Measurements from ENCODE around the gene SLC5A2.
"Not testable (repeated sequence)": the region's sequence is repeated elsewhere in the genome, so short reads cannot be mapped to it uniquely, and the experiment has no call there.

SLC5A2 gene

DNA sequence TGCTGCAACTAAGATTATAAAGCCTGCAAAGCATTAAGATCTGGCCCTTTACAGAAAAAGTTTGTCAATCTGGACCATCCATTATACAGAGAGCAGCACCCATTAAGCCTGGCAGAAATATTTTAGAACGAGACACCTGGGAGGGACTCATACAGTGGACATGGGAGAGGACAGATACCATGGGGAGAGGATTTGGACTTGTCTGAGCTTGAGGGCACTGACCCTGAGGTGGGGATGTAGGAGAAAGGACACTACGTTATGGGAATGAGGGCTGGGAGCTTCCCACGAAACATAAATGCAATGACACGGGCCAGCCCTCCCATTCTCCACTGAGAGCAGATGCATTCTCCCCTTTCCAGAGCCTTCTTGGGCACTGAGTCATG, 19.0 kb downstream of the SLC5A2 start:
- DNase-seq = no peak

DNA sequence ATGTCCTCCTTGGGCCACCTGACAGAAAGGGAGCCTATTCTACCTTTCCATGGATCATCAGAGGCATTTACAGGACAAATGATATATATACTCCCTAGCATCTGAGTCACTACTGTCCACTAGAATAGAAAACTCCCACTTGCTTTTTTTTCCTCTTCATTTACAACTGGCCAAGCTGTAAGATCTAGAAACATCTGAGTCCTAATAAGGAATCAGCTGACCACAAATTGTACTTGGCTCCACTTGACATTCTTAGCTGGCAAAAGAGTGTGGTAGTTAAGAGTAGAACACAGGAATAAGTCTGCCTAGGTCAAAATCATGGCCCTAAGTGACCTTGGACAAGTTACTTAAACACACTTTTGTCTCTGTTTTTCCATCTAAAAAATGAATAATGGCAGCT, 20.1 kb downstream of the SLC5A2 start:
- DNase-seq = no peak

DNA sequence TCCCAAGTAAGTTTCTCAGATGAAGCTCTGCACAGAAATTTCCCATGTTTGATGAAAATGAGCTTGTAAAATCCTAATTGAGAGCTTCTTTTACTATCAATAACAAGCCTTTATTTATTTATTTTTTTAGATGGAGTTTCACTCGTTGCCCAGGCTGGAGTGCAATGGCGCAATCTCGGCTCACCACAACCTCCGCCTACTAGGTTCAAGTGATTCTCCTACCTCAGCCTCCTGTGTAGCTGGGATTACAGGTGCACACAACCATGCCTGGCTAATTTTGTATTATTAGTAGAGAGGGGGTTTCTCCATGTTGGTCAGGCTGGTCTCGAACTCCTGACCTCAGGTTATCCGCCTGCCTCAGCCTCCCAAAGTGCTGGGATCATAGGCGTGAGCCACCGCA, 20.6 kb downstream of the SLC5A2 start:
- DNase-seq = not testable (repeated sequence)

DNA sequence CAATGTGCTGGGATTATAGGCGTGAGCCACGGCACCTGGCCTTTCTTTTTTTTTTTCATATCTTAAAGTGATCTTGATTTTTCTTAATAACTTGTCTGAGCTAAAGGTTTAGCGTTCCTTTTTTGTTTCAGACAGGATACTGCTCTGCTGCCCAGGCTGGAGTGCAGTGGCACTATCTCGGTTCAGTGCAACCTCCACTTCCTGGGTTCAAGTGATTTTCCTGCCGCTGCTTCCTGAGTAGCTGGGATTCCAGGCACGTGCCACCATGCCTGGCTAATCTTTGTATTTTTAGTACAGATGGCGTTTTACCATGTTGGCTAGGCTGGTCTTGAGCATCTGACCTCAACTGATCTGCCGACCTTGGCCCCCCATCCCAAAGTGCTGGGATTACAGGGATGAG, 21.2 kb downstream of the SLC5A2 start:
- DNase-seq = no peak

DNA sequence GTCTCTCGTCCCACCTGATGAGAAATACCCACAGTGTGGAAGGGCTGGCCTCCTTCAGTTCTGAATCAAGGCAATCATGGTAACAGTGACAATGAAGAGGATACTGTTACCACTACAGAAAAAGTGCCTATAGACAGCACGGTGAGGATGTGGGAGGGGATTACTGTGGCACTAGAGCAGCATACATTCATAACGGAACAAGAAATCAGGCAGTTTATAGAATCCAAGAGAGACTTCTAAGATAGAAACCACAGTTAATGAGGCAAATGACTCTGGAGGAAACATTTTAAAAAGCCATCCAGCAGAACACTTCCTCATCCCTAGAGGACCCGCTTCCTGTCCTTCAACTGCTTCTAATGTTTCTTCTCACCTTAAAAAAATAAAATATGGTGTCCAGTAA, 22.6 kb downstream of the SLC5A2 start:
- no peak for DNase-seq

DNA sequence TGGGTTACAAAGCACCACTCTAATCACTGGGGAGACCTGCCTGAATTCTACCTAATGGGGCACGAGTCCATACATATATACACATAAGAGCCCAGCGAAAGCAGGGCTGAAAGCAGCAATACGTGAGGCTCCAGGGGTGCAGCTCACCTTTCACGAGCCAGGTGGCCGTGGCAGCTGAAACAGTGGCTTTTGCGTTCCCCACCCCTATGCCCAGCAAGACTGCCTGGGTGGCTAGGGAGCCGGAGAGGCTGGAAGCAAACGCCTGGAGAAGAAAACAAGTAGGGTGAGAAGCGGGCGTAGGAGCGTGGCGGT, 24.6 kb downstream of the SLC5A2 start:
- no peak for DNase-seq

DNA sequence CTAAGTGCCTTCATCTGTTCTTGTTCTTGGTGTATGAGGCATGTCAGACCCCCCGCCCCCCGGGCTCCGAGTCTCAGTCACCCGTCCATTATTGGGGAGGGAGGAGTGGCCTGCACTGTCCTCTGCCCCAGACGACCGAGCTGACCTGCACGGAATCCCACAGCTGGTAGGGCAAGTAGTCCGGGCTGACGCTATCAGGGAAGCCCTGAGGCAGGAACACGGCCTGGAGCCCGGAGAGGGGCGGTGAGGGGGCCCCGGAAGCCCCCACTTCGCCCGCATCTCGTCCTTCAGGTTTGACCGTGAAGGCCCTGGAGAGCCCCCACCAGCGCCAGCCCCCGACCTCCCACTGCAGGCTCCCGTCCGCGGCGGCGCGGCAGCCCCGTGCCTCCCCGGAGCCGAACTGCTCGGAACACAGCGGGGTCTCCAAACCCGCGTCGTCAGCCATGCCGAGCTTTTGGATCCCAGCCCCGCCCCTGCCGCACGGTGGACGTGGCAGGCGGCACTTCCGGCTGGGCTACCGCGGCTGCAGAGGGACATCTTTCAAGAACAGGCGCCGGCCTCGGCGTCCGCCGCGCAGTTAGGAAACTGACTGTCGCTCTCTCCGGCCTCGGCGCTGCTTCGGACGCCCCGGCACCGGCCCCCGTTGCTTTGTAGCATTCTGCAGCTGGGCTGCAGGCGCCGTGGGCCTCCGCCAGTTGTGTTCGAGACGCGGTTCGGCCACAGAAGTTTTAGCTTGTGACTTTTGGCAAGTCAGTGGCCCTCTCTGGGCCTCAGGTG, 25.2 kb downstream of the SLC5A2 start, which contains the start of gene RUSF1:
RUSF1 (minus strand) TSS at position 463 of the 777 bp plus-strand sequence; CDS start at position 445, 18 bp downstream.
- DNase-seq = peak; percentile 81

DNA sequence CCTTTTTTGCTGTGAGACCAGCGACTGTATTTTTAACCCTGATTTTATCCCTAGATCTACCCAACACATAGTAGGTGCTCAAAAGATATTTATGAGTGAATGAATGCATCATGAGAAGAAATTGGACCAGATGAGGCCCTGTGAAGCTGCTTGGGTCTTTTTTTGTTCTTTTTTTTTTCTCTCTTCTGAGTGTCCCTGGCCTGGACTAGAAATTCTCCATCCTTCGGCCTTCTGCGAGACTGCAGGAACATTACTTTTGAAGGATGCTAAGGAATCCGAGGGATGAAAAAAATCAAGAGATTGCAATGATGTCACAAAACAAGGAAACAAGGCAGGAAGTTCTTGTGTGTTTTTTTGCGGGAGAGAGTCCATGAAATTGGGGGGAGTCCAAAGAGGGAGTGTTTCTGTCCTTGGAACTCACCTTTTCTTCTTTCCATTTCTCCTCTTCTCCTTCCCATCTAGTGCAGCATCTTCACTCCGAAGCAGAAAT, 25.8 kb downstream of the SLC5A2 start:
- no peak for DNase-seq

DNA sequence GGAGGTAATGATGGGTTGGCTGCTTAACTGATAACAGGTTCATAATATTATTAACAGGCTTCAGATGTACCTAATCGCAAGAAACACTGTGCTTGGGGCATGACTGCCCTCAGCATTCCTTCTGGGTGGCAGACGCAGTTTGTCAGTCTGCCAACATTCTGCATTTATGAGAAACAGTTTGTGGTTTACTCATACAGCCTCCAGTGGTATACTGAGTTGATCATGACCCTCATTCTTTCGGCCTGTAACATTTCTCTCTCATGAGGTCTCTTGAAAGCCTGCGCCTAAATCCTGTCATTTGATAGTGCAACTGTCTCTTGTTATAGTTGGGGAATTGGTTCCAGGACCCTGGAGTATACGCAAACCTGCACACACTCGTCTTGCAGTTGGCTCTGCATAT, 30.2 kb downstream of the SLC5A2 start:
- DNase-seq = no peak

DNA sequence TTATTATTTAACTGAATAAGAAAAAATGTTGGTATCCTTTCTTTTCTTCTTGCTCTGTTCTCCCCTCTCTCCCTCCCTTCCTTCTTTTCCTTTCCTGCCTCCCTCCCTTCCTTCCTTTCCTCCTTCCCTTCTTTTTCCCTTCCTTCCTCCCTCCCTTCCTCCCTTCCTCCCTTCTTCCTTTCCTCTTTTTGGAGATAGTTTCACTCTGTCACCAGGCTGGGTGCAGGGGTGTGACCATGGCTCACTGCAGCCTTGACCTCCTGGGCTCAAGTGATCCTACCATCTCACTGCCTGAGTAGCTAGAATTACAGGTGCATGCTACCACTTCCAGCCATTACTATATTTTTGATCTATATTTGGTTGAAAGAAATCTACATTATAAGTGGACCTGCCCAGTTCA, 31.0 kb downstream of the SLC5A2 start:
- DNase-seq = no peak

DNA sequence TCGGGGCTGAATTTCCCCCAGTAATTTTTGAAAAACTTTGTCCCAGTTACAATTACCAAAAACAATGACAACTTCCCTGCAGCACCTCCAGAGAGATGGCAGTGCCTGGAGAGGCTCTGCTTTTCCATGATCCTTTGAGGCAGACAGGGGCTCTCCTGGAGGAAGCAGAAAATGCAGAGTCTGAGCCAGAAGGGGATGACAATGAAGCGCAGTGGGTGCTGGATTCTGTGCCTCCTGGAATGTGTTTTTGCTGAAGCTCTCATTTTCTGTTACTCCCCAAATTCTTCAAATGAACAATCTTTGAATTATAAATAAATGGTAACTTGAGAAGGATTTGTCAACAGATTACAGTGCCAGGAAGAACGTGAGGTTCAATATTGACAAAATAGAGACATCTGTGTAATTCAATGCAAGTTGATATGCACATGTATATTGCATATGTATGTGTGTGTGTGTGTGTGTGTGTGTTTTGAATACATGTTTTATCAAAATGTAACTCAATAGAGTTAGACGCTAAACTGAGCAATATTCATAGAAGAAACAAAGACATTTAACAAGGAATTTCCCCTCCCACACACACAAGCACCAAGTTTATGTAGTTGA, 35.0 kb downstream of the SLC5A2 start:
- DNase-seq = no peak

DNA sequence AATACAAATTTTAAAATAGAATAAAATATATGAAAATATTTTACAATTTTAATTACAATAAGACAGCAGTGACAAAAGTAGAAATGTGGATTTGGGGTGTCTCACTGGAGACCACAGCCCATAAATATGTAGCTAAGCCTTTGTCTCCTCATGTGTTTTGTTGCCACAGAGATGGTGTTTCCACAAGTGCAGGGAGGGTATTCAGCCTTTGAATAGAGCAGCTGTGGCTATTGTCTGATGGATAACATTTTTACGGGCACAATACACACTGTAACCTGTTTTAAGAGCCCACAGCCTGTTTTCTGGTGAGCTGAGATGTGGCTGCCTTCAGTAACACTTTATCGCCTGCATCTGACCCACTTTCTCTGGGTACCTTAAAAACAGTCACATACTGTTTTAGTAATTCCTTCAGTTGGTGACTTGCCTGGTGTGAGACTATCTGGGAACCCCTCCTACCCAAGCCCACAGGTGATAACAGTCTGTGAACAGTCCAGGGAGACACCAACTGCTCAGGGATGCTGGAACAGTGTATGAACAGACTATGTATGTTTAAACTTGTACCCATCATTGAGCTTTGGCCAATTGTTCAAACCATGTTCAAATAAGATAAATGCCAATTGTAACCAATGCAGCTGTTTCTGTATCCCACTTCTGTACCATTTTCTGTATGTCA, 37.0 kb downstream of the SLC5A2 start:
- no peak for DNase-seq

DNA sequence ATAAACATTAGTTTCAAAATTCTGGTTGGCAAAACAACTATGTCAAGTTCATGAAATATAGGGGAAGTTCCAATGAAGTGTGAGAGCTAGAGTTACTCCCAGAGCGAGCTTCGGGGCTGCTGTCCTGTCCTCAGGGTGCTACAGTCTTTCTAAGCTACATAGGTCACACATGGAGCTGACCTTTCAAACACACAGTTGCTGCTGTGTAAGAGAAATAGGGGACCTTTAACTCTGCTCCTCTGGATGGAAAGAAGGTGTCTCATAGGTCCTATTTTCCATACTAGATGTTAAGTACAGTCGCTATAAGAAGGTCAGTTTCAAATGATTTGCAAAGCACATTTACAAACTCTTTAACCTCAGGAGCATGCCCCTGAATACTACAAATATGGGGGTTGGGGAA, 38.4 kb downstream of the SLC5A2 start:
- DNase-seq = no peak

DNA sequence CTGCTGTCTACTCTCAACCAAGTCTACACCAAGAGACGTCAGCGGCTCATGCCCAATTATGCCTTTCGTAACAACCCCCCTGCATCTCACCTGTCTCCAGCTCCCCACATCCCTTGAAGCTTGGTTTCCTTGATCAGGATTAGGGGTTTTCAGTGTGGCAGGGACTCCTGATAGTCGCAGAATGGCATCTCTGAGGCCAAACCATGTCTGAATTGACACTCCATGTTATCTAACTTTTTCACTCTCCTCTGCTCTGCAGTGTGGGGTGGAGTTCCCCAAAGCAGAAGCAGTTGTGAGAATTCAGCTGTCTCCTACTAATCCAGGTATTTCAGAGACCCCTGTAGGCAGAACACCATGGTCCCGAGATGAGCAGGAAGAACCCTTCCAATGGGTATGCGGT, 39.1 kb downstream of the SLC5A2 start:
- no peak for DNase-seq

DNA sequence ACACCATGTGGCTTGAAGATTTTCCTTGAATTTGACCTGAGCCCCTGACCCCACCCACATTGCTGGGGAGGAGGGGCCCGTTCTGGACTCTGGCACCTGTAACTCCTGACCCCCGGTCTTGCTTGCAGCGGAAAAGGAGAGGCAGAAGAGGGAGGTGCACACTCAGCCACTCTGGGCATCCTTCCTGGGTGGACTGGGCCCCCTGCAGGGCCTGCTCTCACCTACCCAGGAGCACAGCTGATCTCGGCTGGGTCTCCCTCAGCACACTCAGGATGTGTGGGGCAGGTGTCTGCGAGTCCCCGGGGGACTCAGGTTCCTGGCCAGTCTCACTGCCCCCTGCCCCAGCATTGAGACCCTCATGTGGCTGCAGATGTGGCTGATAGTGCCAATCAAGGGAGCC, 40.8 kb downstream of the SLC5A2 start:
- DNase-seq = not testable (repeated sequence)

DNA sequence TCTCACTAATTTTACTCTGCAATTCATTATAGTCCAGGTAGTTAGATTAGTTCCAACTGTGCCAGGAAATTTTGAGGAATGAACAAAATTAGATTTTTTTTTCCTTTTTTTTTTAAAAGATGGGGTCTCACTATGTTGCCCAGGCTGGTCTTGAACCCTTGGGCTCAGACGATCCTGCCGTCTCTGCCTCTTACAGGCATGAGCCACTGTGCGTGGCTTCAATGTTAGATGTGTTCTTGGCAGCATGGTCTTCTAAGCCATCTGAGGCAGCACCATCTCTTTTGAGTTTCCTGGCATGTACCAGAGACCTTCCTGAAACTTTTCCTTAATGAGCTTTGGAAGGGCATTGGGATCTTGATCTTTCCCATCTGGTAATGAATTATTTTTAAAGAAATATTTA, 42.2 kb downstream of the SLC5A2 start:
- no peak for DNase-seq

DNA sequence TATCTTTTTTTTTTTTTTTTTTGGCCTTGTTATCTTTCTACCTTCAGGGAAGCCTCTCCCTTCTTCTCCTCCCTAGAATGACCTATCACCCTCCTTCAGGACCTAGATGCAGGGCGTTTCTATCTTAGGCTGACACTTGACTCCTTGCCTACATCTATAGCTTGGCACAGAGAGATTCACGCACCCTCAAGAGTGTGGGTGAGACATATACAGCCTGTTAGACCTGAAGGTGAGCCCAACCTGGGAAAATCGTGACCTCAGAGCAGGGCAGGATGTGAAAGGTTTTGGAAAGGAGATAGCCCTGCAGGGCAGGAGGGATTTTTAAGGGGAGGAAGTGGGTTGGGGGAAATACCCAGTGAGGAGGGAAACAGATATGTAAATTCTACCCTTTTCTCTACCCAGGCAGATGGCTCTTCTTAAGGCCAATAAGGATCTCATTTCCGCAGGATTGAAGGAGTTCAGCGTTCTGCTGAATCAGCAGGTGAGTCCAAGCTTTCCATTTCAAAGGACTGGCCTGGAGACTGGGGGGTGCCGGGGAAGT, 44.9 kb downstream of the SLC5A2 start, which contains the start of gene AHSP:
AHSP (plus strand) TSS at position 167 of the 541 bp plus-strand sequence; CDS start at position 407, 240 bp downstream.
- DNase-seq = no peak

DNA sequence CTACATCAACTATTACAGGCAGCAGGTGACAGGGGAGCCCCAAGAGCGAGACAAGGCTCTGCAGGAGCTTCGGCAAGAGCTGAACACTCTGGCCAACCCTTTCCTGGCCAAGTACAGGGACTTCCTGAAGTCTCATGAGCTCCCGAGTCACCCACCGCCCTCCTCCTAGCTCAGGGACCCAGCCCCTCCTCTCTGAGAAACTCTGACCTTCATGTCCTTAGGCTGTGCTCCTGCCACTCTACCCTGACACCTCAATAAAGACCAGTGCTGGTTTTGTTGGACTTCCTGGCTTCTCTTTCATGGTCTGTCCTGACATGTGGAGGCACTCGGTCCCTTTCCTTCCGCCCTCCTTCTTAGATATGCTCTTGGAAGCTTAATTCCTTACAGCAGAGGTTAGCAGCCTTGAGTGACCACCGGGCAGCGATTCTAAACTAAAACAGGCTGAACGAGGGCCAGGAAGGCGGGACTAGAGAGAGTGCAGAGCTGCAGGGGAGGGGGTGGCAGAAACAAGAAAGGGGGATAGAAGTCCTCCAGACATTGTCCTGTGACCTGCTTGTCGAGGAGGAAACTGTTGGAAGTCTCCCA, 45.7 kb downstream of the SLC5A2 start:
- DNase-seq = no peak

DNA sequence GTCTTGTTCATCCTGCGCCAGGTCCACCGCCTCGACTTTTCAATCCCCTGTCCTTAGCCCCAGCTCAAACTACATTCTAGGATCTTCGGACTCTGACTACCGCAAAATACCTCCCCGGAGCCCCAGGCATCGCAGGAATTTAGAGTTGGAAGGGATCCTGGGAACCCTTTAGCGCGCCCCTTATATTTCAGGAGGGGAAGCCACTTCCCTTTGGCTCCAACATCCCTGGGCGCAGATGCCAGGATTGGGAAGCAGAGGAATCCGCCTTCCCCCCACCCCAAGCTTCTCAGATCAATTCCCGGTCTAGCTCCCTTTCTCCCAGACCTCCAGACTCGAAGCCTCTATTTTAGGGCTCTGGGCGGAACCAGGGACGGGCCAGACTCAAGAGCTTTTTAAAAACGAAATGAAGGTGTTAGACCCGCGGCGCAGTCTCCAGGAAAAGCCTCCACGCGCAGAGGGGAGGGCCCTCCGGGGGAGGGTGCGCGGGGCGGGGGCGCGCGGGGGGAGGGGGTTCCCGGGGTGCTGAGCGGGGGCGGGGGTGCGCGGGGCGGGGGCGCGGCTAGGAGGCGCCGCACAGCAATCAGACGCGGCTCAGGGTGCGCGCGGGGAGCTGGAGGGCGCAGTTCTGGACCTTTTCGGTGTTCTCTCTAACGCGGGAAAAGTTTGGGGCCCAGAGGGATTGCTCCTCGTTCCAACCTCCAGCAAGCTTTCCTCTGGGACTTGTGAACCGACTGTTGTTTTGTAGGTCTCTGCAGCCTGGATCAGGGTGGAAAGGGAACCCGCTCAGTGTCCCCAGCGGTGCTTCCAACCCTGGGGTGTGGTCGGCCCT, 46.4 kb downstream of the SLC5A2 start:
- no peak for DNase-seq

DNA sequence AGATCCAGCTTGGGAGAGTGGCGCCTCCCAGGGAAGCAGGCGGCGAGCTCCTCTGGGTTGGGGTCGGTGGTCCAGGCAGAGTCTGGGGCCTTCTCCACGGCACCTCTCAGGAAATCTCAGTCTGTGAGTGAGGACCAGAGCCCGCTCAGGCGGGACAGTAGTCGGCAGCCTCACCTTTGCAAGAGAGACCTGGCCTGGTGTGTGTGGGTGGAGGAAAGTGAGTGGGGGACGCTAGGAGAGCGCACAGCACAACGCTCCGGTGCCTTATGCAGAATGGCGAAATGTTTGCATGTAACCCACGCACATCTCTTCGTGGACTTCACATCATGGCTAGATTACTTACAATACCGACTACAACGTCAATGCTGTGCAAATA, 47.0 kb downstream of the SLC5A2 start:
- no peak for DNase-seq

DNA sequence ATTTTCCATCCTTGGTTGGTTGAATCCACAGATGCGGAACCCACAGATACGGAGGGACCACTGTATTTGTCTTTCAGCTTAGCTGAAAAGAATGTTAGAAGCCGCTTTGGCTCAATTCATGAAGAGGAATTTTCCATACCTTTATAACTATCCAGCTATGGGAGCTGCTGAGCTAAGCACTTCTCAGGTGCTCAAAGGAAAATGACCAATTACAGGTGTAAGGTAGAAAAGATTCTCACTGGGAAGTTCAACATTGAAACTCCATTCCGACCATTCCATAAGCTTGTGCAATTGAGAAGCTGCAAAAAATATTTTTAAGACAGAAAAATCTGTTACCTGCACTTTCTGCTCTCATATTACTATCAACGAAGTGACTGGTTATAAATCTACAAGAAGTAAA, 47.5 kb downstream of the SLC5A2 start:
- DNase-seq = no peak

DNA sequence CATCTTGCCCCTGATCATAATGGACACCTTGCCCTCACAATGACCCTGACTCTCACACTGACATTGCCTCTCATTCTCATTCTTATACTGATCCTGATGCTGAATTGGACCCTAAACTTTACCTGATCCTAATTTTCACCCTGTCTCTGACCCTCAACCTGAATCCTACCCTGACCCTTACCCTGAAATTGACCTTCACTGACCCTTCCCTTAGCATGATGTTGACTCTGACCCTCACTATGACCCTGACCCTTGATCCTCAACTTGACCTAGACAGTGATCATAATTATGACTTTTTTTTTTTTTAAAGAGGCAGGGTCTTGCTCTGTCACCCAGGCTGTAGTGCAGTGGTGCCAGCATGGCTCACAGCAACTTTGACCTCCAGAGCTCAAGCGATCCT, 48.2 kb downstream of the SLC5A2 start:
- no peak for DNase-seq

DNA sequence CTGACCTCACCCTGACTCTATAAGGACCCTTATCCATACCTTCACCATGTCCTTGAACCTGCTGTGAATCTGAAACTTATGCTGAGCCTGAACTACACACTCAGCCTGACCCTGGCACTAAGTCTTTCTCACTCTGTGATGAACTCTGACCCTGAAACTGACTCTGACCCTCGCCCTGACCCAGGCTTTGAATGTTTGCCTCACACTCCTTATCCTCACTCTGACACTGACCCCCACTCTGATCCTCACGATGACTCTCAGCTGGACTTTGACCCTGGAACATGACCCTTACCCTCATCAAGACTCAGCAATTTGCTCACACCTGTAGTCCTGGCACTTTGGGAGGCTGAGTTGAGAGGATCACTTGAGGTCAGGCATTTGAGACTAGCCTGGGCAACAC, 49.2 kb downstream of the SLC5A2 start:
- no peak for DNase-seq

Measured in CD4-positive, alpha-beta T cell treated with Interleukin-4 for 4 hours (primary cell).